ENCODE results near the gene ANKRD34C.

Gene ANKRD34C

DNA sequence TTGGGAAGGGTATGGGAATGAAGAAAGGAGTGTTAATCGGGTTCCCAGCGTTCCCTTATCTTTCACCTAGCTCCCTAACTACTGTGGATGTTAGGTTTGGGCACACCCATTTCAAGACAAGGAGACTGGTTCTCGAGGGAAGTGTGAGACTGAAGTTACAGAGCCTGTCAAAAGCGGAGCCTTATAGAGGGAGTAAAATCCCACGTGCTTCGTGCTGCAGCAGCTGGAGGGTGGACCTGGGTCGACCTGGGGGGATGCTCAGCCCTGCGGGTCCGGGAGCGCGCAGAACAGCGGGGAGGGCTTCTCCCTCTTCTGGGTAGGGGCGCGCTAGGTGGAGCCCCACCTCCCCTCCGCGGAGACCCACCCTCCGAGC is 28.1 kb downstream of the ANKRD34C start:
- DNase-seq (ENCODE audit: extremely low read depth, low read depth): no peak
- peak overlapping the region; percentile 99 for H3K4me3 ChIP-seq (replicated peaks; ENCODE audit: low read depth, low read length)
- TF ChIP-seq CTCF (IDR thresholded peaks at IDR 0.05; ENCODE audit: low read depth, low read length, missing control alignments): no peak

DNA sequence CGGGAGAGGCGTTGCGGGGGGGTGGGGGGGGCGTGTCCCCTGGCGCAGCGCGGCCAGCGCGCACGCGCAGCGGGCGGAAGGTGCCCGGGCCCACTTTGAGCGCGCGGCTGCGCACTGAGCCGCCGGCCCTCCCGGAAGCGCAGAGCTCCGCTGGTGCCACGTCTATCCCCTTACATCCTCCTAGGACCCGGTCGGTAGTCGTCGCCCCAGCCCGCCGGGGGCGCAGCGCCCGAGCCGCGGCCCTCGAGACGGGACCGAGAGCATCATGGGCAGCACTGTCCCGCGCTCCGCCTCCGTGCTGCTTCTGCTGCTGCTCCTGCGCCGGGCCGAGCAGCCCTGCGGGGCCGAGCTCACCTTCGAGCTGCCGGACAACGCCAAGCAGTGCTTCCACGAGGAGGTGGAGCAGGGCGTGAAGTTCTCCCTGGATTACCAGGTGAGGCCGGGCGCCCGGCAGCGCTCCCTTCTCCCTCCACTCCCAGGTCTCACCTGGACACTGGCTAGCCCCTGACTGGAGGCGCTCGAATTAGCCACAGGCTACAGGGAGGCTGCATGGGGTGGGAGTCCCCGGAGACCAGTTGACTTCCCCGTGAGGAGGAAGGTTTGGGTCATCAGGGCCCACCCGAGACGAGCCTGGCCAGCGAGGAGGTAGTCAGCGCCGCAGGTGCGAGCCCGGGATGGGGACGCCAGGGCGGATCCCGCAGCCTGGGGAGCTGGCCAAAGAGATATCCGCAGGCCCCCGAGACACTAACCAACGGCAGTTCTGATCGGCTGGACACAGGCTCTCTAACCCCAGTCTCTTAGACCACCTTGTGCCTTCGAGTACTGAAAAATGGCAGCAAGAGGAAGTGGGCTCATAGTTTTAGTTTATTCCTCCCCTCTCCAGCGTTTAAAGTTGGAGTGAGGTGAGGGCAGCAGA is 28.7 kb downstream of the ANKRD34C start, which contains the start of gene TMED3:
Gene TMED3 (plus strand): TSS at position 128 of the 916 bp plus-strand sequence. CDS start 138 bp downstream, at position 266.
- peak; percentile 11 for TF ChIP-seq CTCF (IDR thresholded peaks at IDR 0.05; ENCODE audit: low read depth, low read length, missing control alignments)
- DNase-seq (ENCODE audit: extremely low read depth, low read depth): peak; percentile 70
- peak within 1 kb of the TSS; percentile 99 for H3K4me3 ChIP-seq (replicated peaks; ENCODE audit: low read depth, low read length)

DNA sequence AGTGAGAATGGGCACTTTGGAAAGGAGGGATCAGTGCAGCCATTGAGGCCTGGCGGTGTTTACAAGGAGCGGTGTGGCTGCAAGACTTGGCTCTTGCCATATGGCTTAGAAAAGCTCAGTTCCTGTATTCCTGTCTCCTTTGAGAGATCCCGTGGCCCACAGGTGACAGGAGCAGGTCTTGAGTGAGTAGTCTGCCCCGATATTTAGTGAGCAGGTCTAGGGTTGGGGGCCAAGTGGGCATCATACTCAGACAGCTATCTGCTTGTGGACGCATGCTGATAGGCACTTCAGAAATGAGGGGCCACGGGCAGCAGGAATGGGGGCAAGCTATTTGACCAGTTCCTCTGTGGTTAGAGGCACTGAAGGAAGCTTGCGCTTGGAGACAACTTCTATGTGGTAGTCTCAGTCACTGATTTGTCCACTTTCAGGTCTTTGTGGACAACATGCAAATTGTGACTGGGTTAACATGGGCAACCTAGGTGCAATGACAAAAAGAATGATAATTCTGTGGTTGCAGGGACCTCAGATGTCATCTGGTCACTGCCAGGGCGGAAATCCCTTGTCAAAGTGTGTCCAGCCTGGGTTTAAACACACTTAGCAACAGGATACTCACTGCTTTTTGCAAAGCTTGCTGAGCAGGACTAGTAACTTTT is 29.5 kb downstream of the ANKRD34C start:
- TF ChIP-seq CTCF (IDR thresholded peaks at IDR 0.05; ENCODE audit: low read depth, low read length, missing control alignments): no peak
- H3K4me3 ChIP-seq (replicated peaks; ENCODE audit: low read depth, low read length): peak overlapping the region; percentile 99
- no peak for DNase-seq (ENCODE audit: extremely low read depth, low read depth)

- no peak for DNase-seq (ENCODE audit: extremely low read depth, low read depth)
- no peak for TF ChIP-seq CTCF (IDR thresholded peaks at IDR 0.05; ENCODE audit: low read depth, low read length, missing control alignments)
- no peak overlapping the region for H3K4me3 ChIP-seq (replicated peaks; ENCODE audit: low read depth, low read length)
Observed at GRCh38 chr15:79314186-79314585, 31.7 kb downstream of the ANKRD34C start.

DNA sequence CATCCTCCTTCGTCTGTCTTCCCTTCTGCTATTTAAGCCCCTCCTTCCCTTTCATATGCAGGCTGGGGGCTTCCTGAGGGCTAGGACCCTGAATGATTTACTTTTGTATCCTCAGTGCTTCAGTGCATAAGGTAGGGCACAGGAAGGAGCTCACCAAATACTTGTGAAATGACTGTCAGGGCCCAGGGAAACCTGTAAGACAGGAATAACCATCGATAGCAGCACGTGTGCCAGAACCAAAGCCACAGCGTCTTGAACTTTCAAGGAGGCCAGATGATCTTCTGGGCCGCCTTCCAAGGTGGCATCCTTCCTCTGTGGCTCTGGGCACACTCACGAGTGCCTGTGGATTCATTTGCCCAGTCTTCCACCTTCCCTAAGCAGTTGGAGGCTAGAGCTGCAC is 32.3 kb downstream of the ANKRD34C start:
- DNase-seq (ENCODE audit: extremely low read depth, low read depth): no peak
- TF ChIP-seq CTCF (IDR thresholded peaks at IDR 0.05; ENCODE audit: low read depth, low read length, missing control alignments): no peak
- H3K4me3 ChIP-seq (replicated peaks; ENCODE audit: low read depth, low read length): no peak overlapping the region

- H3K4me3 ChIP-seq (replicated peaks; ENCODE audit: low read depth, low read length): no peak overlapping the region
- DNase-seq (ENCODE audit: extremely low read depth, low read depth): no peak
Observed at GRCh38 chr15:79315623-79316328, 33.3 kb downstream of the ANKRD34C start.

More at GRCh38 chr15:79315623-79316328, 33.3 kb downstream of the ANKRD34C start:
- TF ChIP-seq CTCF (IDR thresholded peaks at IDR 0.05; ENCODE audit: low read depth, low read length, missing control alignments): no peak

Measured in HFF-Myc (cell line).